Measurements from ENCODE around the gene PLAC1.

The PLAC1 gene

GRCh38 chrX:134570509-134570846 is 87.8 kb downstream of the PLAC1 start:
- no peak for DNase-seq (ENCODE audit: low read depth in 2 of 2)
- no peak overlapping the region for H3K4me3 ChIP-seq (replicated peaks in 1 of 2; ENCODE audit: low read depth in 2 of 2, low read length in 2 of 2)
- TF ChIP-seq CTCF (IDR thresholded peaks at IDR 0.05; ENCODE audit: low read depth, low read length) = no peak

- no peak for TF ChIP-seq CTCF (IDR thresholded peaks at IDR 0.05; ENCODE audit: low read depth, low read length)
- H3K4me3 ChIP-seq (replicated peaks in 1 of 2; ENCODE audit: low read depth in 2 of 2, low read length in 2 of 2) = no peak overlapping the region
- DNase-seq (ENCODE audit: low read depth in 2 of 2) = no peak
These were observed 89.0 kb downstream of the PLAC1 start for GRCh38 chrX:134569306-134569705.

GRCh38 chrX:134568285-134569016 is 89.8 kb downstream of the PLAC1 start:
- no peak overlapping the region for H3K4me3 ChIP-seq (replicated peaks in 1 of 2; ENCODE audit: low read depth in 2 of 2, low read length in 2 of 2)
- DNase-seq (ENCODE audit: low read depth in 2 of 2) = no peak
- TF ChIP-seq CTCF (IDR thresholded peaks at IDR 0.05; ENCODE audit: low read depth, low read length) = no peak

GRCh38 chrX:134566506-134566905 is 91.8 kb downstream of the PLAC1 start:
- H3K4me3 ChIP-seq (replicated peaks in 1 of 2; ENCODE audit: low read depth in 2 of 2, low read length in 2 of 2) = no peak overlapping the region
- peak in 1 of 2 donors; percentile 17 for DNase-seq (ENCODE audit: low read depth in 2 of 2)
- TF ChIP-seq CTCF (IDR thresholded peaks at IDR 0.05; ENCODE audit: low read depth, low read length) = no peak

- DNase-seq (ENCODE audit: low read depth in 2 of 2) = no peak
- TF ChIP-seq CTCF (IDR thresholded peaks at IDR 0.05; ENCODE audit: low read depth, low read length) = no peak
- no peak overlapping the region for H3K4me3 ChIP-seq (replicated peaks in 1 of 2; ENCODE audit: low read depth in 2 of 2, low read length in 2 of 2)
These were observed 96.3 kb downstream of the PLAC1 start for GRCh38 chrX:134562002-134562401.

GRCh38 chrX:134558133-134558532 is 100.1 kb downstream of the PLAC1 start:
- no peak overlapping the region for H3K4me3 ChIP-seq (replicated peaks in 1 of 2; ENCODE audit: low read depth in 2 of 2, low read length in 2 of 2)
- DNase-seq (ENCODE audit: low read depth in 2 of 2) = no peak
- no peak for TF ChIP-seq CTCF (IDR thresholded peaks at IDR 0.05; ENCODE audit: low read depth, low read length)

- no peak for TF ChIP-seq CTCF (IDR thresholded peaks at IDR 0.05; ENCODE audit: low read depth, low read length)
- H3K4me3 ChIP-seq (replicated peaks in 1 of 2; ENCODE audit: low read depth in 2 of 2, low read length in 2 of 2) = no peak overlapping the region
- no peak for DNase-seq (ENCODE audit: low read depth in 2 of 2)
These were observed 104.0 kb downstream of the PLAC1 start for GRCh38 chrX:134554291-134554690.

Data from cardiac fibroblast (primary cell).